MM.1S (cell line): ENCODE measurements around the gene EXOSC5.

Source experiments
- DNase-seq: peaks from one replicate; pipeline ENCODE4 v3.0.0-alpha.2; 2015
- H2AFZ ChIP-seq: fragments of 300-600 bp; sonication (generic); 2 replicates; pipeline ENCODE4 v1.6.0; 2016; ENCODE audit warnings: antibody characterized with exemption, low read length
- H3F3A ChIP-seq: fragments of 300-600 bp; sonication (generic); 2 replicates; pipeline ENCODE4 v1.6.1; 2016; ENCODE audit warnings: mild to moderate bottlenecking, antibody characterized with exemption, low read length, moderate library complexity, mixed read lengths; ENCODE audit not compliant: insufficient read depth
- H3K27ac ChIP-seq: fragments of 300-600 bp; sonication (generic); 2 replicates; pipeline ENCODE4 v1.5.1; 2016; ENCODE audit warnings: mild to moderate bottlenecking, low read length
- H3K27me3 ChIP-seq: fragments of 300-600 bp; sonication (generic); replicated peaks from 2 replicates; pipeline ENCODE4 v1.6.0; 2016; ENCODE audit warnings: low read length; ENCODE audit not compliant: insufficient read depth
- H3K36me3 ChIP-seq: fragments of 300-600 bp; sonication (generic); replicated peaks from 2 replicates; pipeline ENCODE4 v1.6.1; 2016; ENCODE audit warnings: mild to moderate bottlenecking, low read length, mixed read lengths; ENCODE audit not compliant: insufficient read depth
- H3K4me1 ChIP-seq: fragments of 300-600 bp; sonication (generic); 2 replicates; pipeline ENCODE4 v1.6.1; 2016; ENCODE audit warnings: low read length, mixed read lengths
- H3K4me2 ChIP-seq: fragments of 300-600 bp; sonication (generic); 2 replicates; pipeline ENCODE4 v1.6.0; 2016; ENCODE audit warnings: low read depth, low read length
- H3K4me3 ChIP-seq: fragments of 300-600 bp; sonication (generic); 2 replicates; pipeline ENCODE4 v1.5.1; 2016; ENCODE audit warnings: low read length, mixed read lengths
- H3K79me2 ChIP-seq: fragments of 300-600 bp; sonication (generic); 2 replicates; pipeline ENCODE4 v1.6.1; 2016; ENCODE audit warnings: mixed run types, low read length, mixed read lengths
- H3K9ac ChIP-seq: fragments of 300-600 bp; sonication (generic); 2 replicates; pipeline ENCODE4 v1.6.1; 2016; ENCODE audit warnings: low read length, mixed read lengths
- H3K9me2 ChIP-seq: fragments of 300-600 bp; sonication (generic); replicated peaks from 2 replicates; pipeline ENCODE4 v1.6.1; 2016; ENCODE audit warnings: mild to moderate bottlenecking, low read length, mixed read lengths; ENCODE audit not compliant: insufficient read depth
- H3K9me3 ChIP-seq: fragments of 300-600 bp; sonication (generic); replicated peaks from 2 replicates; pipeline ENCODE4 v1.6.1; 2016; ENCODE audit warnings: mild to moderate bottlenecking, low read length, mixed read lengths; ENCODE audit not compliant: insufficient read depth
- H4K20me1 ChIP-seq: fragments of 300-600 bp; sonication (generic); 2 replicates; pipeline ENCODE4 v1.6.1; 2016; ENCODE audit warnings: mild to moderate bottlenecking, low read length, moderate library complexity, mixed read lengths; ENCODE audit not compliant: insufficient read depth
- EZH2 ChIP-seq: fragments of 300-600 bp; sonication (generic); optimal IDR thresholded peaks from 2 replicates; pipeline ENCODE3; 2017; ENCODE audit warnings: low read depth, mild to moderate bottlenecking, antibody characterized with exemption, low read length, mixed read lengths
- EZH2phosphoT487 ChIP-seq: fragments of 300-600 bp; sonication (generic); IDR thresholded peaks from 2 replicates; pipeline ENCODE4 v1.6.1; 2018; ENCODE audit warnings: antibody characterized with exemption, low read length
- TF ChIP-seq, protein P1 (sequence below): fragments of 300-600 bp; sonication (generic); IDR thresholded peaks from 2 replicates; pipeline ENCODE4 v1.5.1; 2016; ENCODE audit warnings: antibody characterized with exemption, low read length, mixed read lengths

The EXOSC5 gene

GRCh38 chr19:41377977-41378709 is 19.0 kb downstream of the EXOSC5 start:
- no peak overlapping the region for H3K9ac ChIP-seq
- H3K27ac ChIP-seq, result no peak overlapping the region
- no peak overlapping the region for H2AFZ ChIP-seq
- H3F3A ChIP-seq, result no peaks in the 10 kb centered on the region
- H3K27me3 ChIP-seq, result no peaks in the 10 kb centered on the region
- no peaks in the 10 kb centered on the region for H3K79me2 ChIP-seq
- no peak for TF ChIP-seq EZH2
- TF ChIP-seq, protein P1, sequence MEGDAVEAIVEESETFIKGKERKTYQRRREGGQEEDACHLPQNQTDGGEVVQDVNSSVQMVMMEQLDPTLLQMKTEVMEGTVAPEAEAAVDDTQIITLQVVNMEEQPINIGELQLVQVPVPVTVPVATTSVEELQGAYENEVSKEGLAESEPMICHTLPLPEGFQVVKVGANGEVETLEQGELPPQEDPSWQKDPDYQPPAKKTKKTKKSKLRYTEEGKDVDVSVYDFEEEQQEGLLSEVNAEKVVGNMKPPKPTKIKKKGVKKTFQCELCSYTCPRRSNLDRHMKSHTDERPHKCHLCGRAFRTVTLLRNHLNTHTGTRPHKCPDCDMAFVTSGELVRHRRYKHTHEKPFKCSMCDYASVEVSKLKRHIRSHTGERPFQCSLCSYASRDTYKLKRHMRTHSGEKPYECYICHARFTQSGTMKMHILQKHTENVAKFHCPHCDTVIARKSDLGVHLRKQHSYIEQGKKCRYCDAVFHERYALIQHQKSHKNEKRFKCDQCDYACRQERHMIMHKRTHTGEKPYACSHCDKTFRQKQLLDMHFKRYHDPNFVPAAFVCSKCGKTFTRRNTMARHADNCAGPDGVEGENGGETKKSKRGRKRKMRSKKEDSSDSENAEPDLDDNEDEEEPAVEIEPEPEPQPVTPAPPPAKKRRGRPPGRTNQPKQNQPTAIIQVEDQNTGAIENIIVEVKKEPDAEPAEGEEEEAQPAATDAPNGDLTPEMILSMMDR, result no peak
- no peak for TF ChIP-seq EZH2phosphoT487
- no peak overlapping the region for H3K4me2 ChIP-seq
- H3K36me3 ChIP-seq, result no peaks in the 10 kb centered on the region
- no peaks in the 10 kb centered on the region for H3K9me2 ChIP-seq
- no peaks in the 10 kb centered on the region for H3K4me1 ChIP-seq
- no peaks in the 10 kb centered on the region for H3K9me3 ChIP-seq
- no peak for DNase-seq
- no peaks in the 10 kb centered on the region for H4K20me1 ChIP-seq
- no peak overlapping the region for H3K4me3 ChIP-seq

DNA sequence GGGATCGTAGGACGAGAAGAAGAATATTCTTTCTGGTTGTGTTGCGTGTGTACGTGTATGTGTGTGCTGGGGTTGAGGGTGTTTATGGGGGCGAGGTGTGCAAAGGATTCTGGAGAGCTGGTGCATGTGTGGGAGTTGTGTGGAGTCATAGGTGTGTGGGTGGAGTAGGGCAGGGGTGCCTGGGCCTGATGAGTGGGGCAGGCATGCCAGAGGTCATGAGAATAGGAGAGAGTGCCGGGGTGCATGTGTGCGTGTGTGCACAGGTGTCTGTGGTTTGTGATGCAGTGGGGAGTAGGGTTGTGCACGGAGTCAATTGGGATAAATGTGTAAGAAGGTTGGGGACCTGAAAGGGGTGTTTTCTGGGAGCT is 20.2 kb downstream of the EXOSC5 start:
- Histone ChIP-seq H3K4me1 (no peaks in the 10 kb centered on the region), H3K36me3 (no peaks in the 10 kb centered on the region), H3K4me2 (no peak overlapping the region), H3K27ac (no peak overlapping the region), H3K4me3 (no peak overlapping the region), H3K9me3 (no peaks in the 10 kb centered on the region), H3K79me2 (no peaks in the 10 kb centered on the region), H4K20me1 (no peaks in the 10 kb centered on the region), H3F3A (no peaks in the 10 kb centered on the region), H2AFZ (no peak overlapping the region), H3K9me2 (no peaks in the 10 kb centered on the region), H3K27me3 (no peaks in the 10 kb centered on the region), H3K9ac (no peak overlapping the region)
- no peak for TF ChIP-seq EZH2
- TF ChIP-seq, protein P1, result no peak
- no peak for DNase-seq

DNA sequence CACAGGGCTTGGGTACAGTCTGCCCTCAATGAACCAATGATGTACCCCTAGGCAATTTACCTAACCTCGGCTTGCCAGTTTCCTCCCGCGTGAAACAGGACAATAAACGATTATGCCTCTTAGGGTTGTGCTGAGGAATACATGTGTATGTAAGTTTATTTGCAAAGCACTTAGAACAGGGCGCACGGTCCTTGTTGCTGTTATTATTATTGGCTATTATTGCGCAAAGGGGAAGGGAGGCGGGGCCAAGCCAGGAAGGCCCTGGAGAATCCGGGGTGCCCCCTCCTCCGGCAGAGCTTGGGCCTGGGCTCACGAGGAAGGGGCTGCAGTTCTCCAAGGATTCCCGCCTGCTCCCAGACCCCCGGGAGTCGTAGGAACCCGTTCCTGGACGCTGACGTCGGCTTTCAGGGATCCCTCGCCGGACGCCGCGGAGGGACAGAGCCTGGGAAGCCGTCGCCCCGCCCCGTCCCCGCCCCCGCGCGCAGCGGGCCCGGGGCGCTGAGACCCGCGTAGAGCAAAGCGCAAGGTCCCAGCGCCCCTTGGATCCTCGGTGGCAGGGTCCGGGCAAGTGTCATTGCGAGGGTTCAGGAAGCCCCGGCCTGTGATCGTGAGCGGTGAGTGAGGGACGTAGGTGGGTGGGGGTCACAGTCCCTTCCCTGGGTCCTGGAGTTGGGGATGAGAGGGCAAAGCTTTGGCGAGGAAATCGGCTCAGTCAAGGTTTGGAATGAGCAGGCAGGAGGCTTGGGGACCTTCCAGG is 20.7 kb downstream of the EXOSC5 start, which contains the start of gene TMEM91:
TMEM91 (plus strand) TSS at position 293 of the 757 bp plus-strand sequence. CDS start 1,777 bp downstream, outside the sequence.
- Histone ChIP-seq H3K9me3 (no peaks in the 10 kb centered on the region), H3K36me3 (no peaks in the 10 kb centered on the region), H3F3A (no peaks in the 10 kb centered on the region), H3K79me2 (no peaks in the 10 kb centered on the region), H3K27ac (no peak within 1 kb of the TSS), H3K4me2 (no peak within 1 kb of the TSS), H3K4me1 (no peaks in the 10 kb centered on the region), H3K4me3 (no peak within 1 kb of the TSS), H3K9me2 (no peaks in the 10 kb centered on the region), H3K9ac (no peak within 1 kb of the TSS), H3K27me3 (no peaks in the 10 kb centered on the region), H2AFZ (no peak within 1 kb of the TSS), H4K20me1 (no peaks in the 10 kb centered on the region)
- TF ChIP-seq EZH2phosphoT487 (no peak), EZH2 (no peak)
- TF ChIP-seq, protein P1, result no peak
- no peak for DNase-seq
